ENCODE results near the gene XPO1.
A peak's percentile ranks its signal among the peaks of the same experiment; 100 is the strongest.

The XPO1 gene

DNA sequence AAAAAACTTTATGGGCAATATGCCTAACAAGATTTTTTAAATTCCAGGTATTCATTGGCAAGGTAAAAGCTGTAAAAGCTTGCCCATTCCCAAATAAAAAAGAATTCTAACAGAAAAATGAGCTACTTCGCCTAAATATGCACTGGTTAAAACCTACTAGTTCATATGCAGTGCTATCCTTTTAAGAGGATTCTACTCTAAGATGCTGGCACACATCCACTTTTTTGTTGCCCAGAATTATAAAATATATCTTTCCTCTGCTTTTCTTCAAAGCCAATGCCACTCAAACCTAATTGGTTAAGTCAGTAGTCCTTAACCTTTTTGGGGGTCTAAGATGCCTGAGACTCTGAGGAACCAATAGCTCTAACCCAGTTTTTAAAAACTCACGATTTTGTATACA is 3.2 kb downstream of the XPO1 start:
- Histone ChIP-seq H3K27ac (ENCODE audit: low read depth, low read length) (peak overlapping the region; percentile 15), H3K9ac (ENCODE audit: low read length) (peak overlapping the region; percentile 57), H3K4me1 (ENCODE audit: insufficient read depth, low read length) (peaks cover 42% of the 10 kb centered on the region), H3K36me3 (ENCODE audit: insufficient read depth, low read length) (no peaks in the 10 kb centered on the region), H3K9me3 (ENCODE audit: low read length) (no peaks in the 10 kb centered on the region), H3K27me3 (ENCODE audit: control insufficient read depth in 1 of 2, insufficient read depth in 2 of 2, low read length in 2 of 2) (no peaks in the 10 kb centered on the region), H3K4me3 (ENCODE audit: low read depth in 1 of 2, low read length in 2 of 2) (peak overlapping the region in 1 of 2 donors; percentile 88)

- Histone ChIP-seq H3K27me3 (ENCODE audit: control insufficient read depth in 1 of 2, insufficient read depth in 2 of 2, low read length in 2 of 2) (no peaks in the 10 kb centered on the region), H3K9me3 (ENCODE audit: low read length) (no peaks in the 10 kb centered on the region), H3K4me1 (ENCODE audit: insufficient read depth, low read length) (peaks cover 38% of the 10 kb centered on the region), H3K36me3 (ENCODE audit: insufficient read depth, low read length) (no peaks in the 10 kb centered on the region), H3K9ac (ENCODE audit: low read length) (no peak overlapping the region), H3K4me3 (ENCODE audit: low read depth in 1 of 2, low read length in 2 of 2) (no peak overlapping the region), H3K27ac (ENCODE audit: low read depth, low read length) (no peak overlapping the region)
Observed at GRCh38 chr2:61530749-61531148, 7.4 kb downstream of the XPO1 start.

DNA sequence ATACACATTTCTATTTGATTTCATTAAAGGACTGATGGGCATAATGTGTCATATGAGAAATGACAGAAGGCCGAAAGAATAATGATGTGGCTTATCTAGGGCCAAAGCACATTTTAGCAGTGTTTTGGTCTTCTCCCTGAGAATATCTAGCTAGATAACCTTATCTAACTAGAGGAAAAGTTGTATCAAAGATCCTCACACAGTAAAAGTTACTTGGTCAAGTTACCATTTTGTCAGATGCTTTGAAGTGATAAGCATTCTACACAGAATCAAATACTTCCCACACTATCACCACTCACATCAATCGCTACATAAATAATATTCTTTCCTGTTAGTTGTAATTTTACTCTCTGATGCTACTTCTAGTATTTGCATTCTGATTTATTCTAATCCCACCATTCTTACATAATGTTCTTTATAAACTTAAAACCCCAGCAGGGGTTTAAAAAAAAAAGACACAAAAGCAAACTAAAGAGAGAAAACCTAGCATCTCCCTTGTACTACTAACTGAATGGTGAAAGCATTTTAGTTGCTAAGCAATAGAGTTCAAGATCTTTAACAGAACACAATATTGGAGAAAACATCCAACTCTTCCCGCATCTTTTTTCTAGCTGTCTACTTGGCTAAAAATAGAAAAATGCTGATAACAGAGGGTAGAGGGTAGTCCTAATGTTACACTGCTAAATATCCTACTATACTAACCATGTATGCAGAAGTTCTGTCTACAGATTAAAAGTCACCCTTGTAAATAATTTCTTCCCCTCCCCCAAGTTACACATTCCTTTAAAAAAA is 8.0 kb downstream of the XPO1 start:
- H3K4me3 ChIP-seq (ENCODE audit: low read depth in 1 of 2, low read length in 2 of 2): no peak overlapping the region
- no peaks in the 10 kb centered on the region for H3K36me3 ChIP-seq (ENCODE audit: insufficient read depth, low read length)
- H3K4me1 ChIP-seq (ENCODE audit: insufficient read depth, low read length): peaks cover 37% of the 10 kb centered on the region
- H3K27me3 ChIP-seq (ENCODE audit: control insufficient read depth in 1 of 2, insufficient read depth in 2 of 2, low read length in 2 of 2): no peaks in the 10 kb centered on the region
- H3K9me3 ChIP-seq (ENCODE audit: low read length): no peaks in the 10 kb centered on the region
- H3K9ac ChIP-seq (ENCODE audit: low read length): no peak overlapping the region
- no peak overlapping the region for H3K27ac ChIP-seq (ENCODE audit: low read depth, low read length)

- Histone ChIP-seq H3K9ac (ENCODE audit: low read length) (no peak overlapping the region), H3K4me1 (ENCODE audit: insufficient read depth, low read length) (peaks cover 5% of the 10 kb centered on the region), H3K36me3 (ENCODE audit: insufficient read depth, low read length) (peaks cover 27% of the 10 kb centered on the region), H3K9me3 (ENCODE audit: low read length) (no peaks in the 10 kb centered on the region), H3K27ac (ENCODE audit: low read depth, low read length) (no peak overlapping the region), H3K4me3 (ENCODE audit: low read depth in 1 of 2, low read length in 2 of 2) (no peak overlapping the region), H3K27me3 (ENCODE audit: control insufficient read depth in 1 of 2, insufficient read depth in 2 of 2, low read length in 2 of 2) (no peaks in the 10 kb centered on the region)
Observed at GRCh38 chr2:61520261-61520660, 17.9 kb downstream of the XPO1 start.

GRCh38 chr2:61512768-61513398 is 25.3 kb downstream of the XPO1 start:
- no peaks in the 10 kb centered on the region for H3K27me3 ChIP-seq (ENCODE audit: control insufficient read depth in 1 of 2, insufficient read depth in 2 of 2, low read length in 2 of 2)
- no peak overlapping the region for H3K4me3 ChIP-seq (ENCODE audit: low read depth in 1 of 2, low read length in 2 of 2)
- peaks cover 32% of the 10 kb centered on the region for H3K36me3 ChIP-seq (ENCODE audit: insufficient read depth, low read length)
- no peaks in the 10 kb centered on the region for H3K4me1 ChIP-seq (ENCODE audit: insufficient read depth, low read length)
- H3K27ac ChIP-seq (ENCODE audit: low read depth, low read length): no peak overlapping the region
- no peak overlapping the region for H3K9ac ChIP-seq (ENCODE audit: low read length)
- no peaks in the 10 kb centered on the region for H3K9me3 ChIP-seq (ENCODE audit: low read length)

DNA sequence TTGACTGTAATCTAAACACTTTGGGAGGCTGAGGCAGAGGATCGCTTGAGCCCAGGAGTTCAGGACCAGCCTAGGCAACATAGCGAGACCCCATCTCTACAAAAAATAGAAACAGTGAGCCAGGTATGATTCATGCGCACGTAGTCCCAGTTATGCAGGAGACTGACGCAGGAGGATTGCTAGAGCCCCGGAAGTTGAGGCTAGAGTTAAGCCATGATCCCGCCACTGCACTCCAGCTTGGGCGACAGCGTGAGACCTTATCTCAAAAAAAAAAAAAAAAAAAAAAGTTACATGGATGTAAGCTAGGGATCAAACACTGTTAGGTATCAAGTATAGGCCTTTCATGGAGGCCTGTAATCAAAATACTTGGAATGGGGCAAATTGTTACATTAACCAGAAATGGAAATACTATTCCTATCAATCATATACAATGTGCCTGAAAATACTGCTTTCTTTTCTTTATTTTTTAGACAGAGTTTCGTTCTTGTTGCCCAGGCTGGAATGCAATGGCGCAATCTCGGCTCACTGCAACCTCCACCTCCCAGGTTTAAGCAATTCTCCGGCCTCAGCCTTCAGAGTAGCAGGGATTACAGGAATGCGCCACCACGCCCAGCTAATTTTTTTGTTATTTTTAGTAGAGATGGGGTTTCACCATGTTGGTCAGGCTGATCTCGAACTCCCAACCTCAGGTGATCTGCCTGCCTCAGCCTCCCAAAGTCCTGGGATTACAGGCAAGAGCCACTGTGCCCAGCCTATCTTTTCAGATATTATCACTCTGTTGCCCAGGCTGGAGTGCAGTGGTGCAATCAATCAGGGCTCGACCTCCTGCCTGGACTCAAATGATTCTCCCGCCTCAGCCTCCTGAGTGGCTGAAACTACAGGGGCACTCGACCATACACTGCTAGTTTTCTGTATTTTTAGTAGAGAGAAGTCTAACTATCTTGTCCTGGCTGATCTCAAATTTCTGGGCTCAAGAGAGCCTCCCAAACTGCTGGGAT is 27.2 kb downstream of the XPO1 start:
- Histone ChIP-seq H3K36me3 (ENCODE audit: insufficient read depth, low read length) (peaks cover 22% of the 10 kb centered on the region), H3K4me1 (ENCODE audit: insufficient read depth, low read length) (no peaks in the 10 kb centered on the region), H3K9ac (ENCODE audit: low read length) (no peak overlapping the region), H3K4me3 (ENCODE audit: low read depth in 1 of 2, low read length in 2 of 2) (no peak overlapping the region), H3K27me3 (ENCODE audit: control insufficient read depth in 1 of 2, insufficient read depth in 2 of 2, low read length in 2 of 2) (no peaks in the 10 kb centered on the region), H3K27ac (ENCODE audit: low read depth, low read length) (no peak overlapping the region), H3K9me3 (ENCODE audit: low read length) (no peaks in the 10 kb centered on the region)

DNA sequence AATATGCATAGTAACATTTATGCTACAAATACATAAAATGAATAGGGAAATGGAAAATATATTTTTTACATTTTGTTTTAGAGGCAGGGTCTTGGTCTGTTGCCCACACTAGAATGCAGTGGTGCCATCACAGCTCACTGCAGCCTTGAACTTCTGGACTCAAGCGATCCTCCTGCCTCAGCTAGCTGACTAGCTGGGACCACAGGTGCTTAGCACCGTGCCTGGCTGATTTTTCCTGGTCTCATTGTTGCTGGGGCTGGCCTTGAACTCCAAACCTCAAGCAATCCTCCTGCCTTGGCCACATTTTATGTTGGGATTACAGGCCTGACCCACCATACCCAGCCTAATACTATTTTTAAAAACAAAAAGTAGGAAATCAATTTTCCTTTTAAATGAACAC is 33.2 kb downstream of the XPO1 start:
- Histone ChIP-seq H3K4me1 (ENCODE audit: insufficient read depth, low read length) (no peaks in the 10 kb centered on the region), H3K27me3 (ENCODE audit: control insufficient read depth in 1 of 2, insufficient read depth in 2 of 2, low read length in 2 of 2) (no peaks in the 10 kb centered on the region), H3K36me3 (ENCODE audit: insufficient read depth, low read length) (peaks cover 21% of the 10 kb centered on the region), H3K9ac (ENCODE audit: low read length) (no peak overlapping the region), H3K9me3 (ENCODE audit: low read length) (no peaks in the 10 kb centered on the region), H3K27ac (ENCODE audit: low read depth, low read length) (no peak overlapping the region), H3K4me3 (ENCODE audit: low read depth in 1 of 2, low read length in 2 of 2) (no peak overlapping the region)

- no peaks in the 10 kb centered on the region for H3K9me3 ChIP-seq (ENCODE audit: low read length)
- H3K36me3 ChIP-seq (ENCODE audit: insufficient read depth, low read length): peaks cover 53% of the 10 kb centered on the region
- no peak overlapping the region for H3K9ac ChIP-seq (ENCODE audit: low read length)
- no peaks in the 10 kb centered on the region for H3K4me1 ChIP-seq (ENCODE audit: insufficient read depth, low read length)
- H3K27me3 ChIP-seq (ENCODE audit: control insufficient read depth in 1 of 2, insufficient read depth in 2 of 2, low read length in 2 of 2): no peaks in the 10 kb centered on the region
- H3K4me3 ChIP-seq (ENCODE audit: low read depth in 1 of 2, low read length in 2 of 2): no peak overlapping the region
- no peak overlapping the region for H3K27ac ChIP-seq (ENCODE audit: low read depth, low read length)
Observed at GRCh38 chr2:61499060-61499459, 39.1 kb downstream of the XPO1 start.

GRCh38 chr2:61493523-61493942 is 44.6 kb downstream of the XPO1 start:
- peaks cover 68% of the 10 kb centered on the region for H3K36me3 ChIP-seq (ENCODE audit: insufficient read depth, low read length)

GRCh38 chr2:61492476-61492875 is 45.7 kb downstream of the XPO1 start:
- Histone ChIP-seq H3K9me3 (ENCODE audit: low read length) (no peaks in the 10 kb centered on the region), H3K4me1 (ENCODE audit: insufficient read depth, low read length) (no peaks in the 10 kb centered on the region), H3K4me3 (ENCODE audit: low read depth in 1 of 2, low read length in 2 of 2) (no peak overlapping the region), H3K27ac (ENCODE audit: low read depth, low read length) (no peak overlapping the region), H3K27me3 (ENCODE audit: control insufficient read depth in 1 of 2, insufficient read depth in 2 of 2, low read length in 2 of 2) (no peaks in the 10 kb centered on the region), H3K36me3 (ENCODE audit: insufficient read depth, low read length) (peaks cover 68% of the 10 kb centered on the region), H3K9ac (ENCODE audit: low read length) (no peak overlapping the region)

More at GRCh38 chr2:61493523-61493942, 44.6 kb downstream of the XPO1 start:
- Histone ChIP-seq H3K4me3 (ENCODE audit: low read depth in 1 of 2, low read length in 2 of 2) (no peak overlapping the region), H3K9me3 (ENCODE audit: low read length) (no peaks in the 10 kb centered on the region), H3K27me3 (ENCODE audit: control insufficient read depth in 1 of 2, insufficient read depth in 2 of 2, low read length in 2 of 2) (no peaks in the 10 kb centered on the region), H3K27ac (ENCODE audit: low read depth, low read length) (no peak overlapping the region), H3K4me1 (ENCODE audit: insufficient read depth, low read length) (no peaks in the 10 kb centered on the region), H3K9ac (ENCODE audit: low read length) (no peak overlapping the region)

- Histone ChIP-seq H3K4me1 (ENCODE audit: insufficient read depth, low read length) (no peaks in the 10 kb centered on the region), H3K36me3 (ENCODE audit: insufficient read depth, low read length) (peaks cover 51% of the 10 kb centered on the region), H3K9ac (ENCODE audit: low read length) (no peak overlapping the region), H3K9me3 (ENCODE audit: low read length) (no peaks in the 10 kb centered on the region), H3K27me3 (ENCODE audit: control insufficient read depth in 1 of 2, insufficient read depth in 2 of 2, low read length in 2 of 2) (no peaks in the 10 kb centered on the region), H3K4me3 (ENCODE audit: low read depth in 1 of 2, low read length in 2 of 2) (no peak overlapping the region), H3K27ac (ENCODE audit: low read depth, low read length) (no peak overlapping the region)
Observed at GRCh38 chr2:61485281-61485680, 52.9 kb downstream of the XPO1 start.
